ENCODE measurements around the gene AEBP1.
A peak's percentile ranks its signal among the peaks of the same experiment; 100 is the strongest.
"Not testable (repeated sequence)": the region's sequence is repeated elsewhere in the genome, so short reads cannot be mapped to it uniquely, and the experiment has no call there.

Gene AEBP1

GRCh38 chr7:44121761-44122420 lies 17.7 kb downstream of the AEBP1 start:
- DNase-seq: no peak

GRCh38 chr7:44122529-44122928 lies 18.4 kb downstream of the AEBP1 start:
- DNase-seq: no peak

- DNase-seq: peak; percentile 94
These were observed 19.3 kb downstream of the AEBP1 start, which contains the start of gene POLD2 for GRCh38 chr7:44123190-44124003. Gene POLD2 (minus strand): TSS chr7:44123548. CDS start chr7:44122053, 1,495 bp downstream.

DNA sequence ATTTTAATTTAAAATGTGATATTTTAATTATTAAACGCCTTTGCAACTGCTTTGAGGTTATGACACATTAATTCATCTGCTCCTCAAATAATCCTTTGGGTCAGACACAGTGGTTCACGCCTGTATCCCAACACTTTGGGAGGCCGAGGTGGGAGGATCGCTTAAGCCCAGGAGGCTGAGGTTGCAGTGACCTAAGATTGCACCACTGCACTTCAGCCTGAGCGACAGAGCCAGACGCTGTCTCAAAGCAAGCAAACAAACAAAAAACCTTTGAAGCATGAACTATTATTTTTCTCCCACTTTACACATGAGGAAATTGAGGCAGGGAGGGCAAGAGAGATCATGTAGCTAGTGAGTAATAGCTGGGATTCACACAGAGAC lies 20.7 kb downstream of the AEBP1 start:
- DNase-seq: no peak

DNA sequence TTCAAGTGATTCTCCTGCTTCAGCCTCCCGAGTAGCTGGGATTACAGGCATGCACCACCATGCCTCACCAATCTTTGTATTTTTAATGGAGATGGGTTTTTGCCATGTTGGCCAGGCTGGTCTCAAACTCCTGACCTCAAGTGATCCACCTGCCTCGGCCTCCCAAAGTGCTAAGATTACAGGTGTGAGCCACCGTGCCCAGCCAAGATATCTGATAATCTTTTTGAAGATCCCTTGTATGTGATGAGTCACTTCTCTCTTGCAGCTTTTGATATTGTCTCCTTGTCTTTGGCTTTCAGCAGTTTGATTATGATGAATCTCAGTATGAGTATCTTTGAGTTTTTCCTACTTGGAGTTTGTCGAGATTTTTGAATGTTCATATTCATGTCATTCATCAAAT lies 22.4 kb downstream of the AEBP1 start:
- not testable (repeated sequence) for DNase-seq

- no peak for DNase-seq
These were observed 23.0 kb downstream of the AEBP1 start for GRCh38 chr7:44127161-44127560.

GRCh38 chr7:44128721-44129582 lies 24.8 kb downstream of the AEBP1 start:
- DNase-seq: no peak

DNA sequence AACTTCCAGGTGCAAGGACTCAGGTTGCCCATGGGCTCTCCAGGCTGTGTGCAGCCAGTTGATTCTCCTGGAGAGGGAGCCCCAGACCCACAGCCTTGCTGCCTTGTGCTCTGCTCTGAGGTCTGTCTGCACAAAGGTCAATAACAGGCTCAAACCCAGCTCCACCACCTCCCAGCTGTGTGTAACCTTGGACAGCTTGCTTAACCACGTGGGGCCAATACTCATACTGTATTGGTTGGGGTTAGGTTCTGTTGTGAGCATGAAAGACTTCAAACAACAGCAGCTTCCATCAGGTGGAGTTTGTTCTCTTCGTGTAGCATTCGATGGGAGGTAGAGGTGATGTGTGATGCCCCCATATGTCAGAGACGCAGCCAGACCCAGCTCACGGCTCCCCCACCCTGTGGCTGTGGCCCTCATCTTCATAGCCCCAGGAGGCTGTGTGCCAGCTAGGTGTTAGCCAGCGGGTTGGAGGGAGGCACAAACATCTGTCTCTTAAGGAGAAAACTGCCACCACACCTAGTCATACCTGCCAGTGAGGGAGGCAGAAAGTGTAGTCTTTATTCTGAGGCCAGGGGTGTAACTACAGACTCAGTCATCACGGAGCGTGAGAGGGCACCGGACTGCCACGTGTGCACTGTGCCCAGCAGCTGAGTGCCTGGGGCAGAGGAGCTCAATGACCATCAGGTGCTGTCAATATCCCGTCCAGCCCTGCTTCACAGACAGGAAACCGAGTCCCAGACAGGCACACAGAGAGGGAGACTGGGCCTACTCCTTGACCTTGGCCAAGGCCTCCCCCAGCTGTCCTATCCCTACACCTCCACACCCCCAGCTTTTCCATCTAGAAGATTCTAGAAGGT lies 27.3 kb downstream of the AEBP1 start:
- no peak for DNase-seq

DNA sequence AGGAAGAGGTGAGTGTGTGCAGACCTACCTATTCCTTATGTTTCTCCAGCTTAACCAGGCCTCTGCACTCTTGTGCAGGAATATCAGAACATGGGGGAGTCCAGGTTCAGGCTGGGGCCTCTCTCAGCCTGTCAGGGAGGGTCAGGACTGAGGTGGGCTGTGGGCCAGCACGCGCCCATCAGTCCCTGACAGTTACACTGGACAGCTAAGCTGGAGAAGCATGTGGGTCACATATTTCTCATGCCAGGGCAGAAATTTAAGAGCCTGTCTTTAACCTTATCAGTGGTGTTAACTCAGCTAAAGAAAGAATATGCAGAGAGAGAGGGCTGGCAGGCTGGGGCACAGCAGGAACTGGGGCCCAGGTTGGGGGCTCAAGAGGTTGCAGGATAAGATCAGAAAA lies 27.9 kb downstream of the AEBP1 start:
- DNase-seq: no peak

DNA sequence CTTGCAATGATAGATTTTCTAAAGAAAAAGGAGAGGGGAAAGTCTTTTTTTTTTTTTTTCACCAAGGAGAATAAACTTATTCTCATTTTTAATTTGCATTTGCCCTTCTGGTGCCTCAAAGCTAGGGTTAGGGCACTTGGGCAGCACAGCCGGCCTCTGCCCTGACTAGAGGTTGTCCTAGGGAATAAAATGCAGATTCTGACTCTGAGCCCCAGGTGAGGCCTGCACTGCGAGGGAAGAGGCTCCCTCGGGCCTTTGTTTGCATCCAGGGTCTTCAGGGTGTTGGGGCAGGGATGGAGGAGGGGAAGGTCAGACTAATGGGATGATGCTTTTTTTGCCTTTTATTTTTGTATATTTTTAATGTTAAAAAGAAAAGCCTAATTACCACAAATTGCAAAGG lies 29.1 kb downstream of the AEBP1 start:
- no peak for DNase-seq

DNA sequence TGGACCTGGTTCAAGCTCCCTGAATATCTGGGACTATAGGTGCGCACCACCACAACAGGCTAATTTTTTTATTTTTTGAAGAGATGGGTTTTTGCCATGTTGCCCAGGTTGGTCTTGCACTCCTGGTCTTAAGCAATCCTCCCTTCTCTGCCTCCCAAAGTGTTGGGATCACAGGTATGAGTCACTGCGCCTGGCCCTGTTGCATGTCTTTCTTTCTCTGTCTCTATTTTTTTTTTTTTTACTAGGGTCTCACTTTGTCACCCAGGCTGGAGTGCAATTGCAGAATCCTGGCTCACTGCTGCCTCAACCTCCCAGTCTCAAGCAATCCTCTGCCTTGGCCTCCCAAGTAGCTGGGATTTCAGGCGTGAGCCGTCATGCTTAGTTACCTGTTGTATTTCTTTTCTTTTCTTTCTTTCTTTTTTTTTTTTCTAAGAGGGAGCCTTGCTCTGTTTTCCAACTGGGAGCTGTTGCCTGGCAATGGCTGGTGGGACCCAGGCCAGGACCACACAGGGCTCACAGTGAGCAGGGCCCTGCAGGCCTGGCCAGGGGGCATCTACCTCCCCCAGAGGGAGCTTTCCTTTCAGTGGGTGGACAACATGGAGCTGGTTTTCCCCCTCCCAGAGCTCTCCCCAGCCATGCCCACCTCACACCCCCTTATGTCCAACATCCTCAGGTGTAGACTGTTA lies 30.9 kb downstream of the AEBP1 start:
- DNase-seq: no peak

GRCh38 chr7:44136731-44137130 lies 32.6 kb downstream of the AEBP1 start:
- no peak for DNase-seq

DNA sequence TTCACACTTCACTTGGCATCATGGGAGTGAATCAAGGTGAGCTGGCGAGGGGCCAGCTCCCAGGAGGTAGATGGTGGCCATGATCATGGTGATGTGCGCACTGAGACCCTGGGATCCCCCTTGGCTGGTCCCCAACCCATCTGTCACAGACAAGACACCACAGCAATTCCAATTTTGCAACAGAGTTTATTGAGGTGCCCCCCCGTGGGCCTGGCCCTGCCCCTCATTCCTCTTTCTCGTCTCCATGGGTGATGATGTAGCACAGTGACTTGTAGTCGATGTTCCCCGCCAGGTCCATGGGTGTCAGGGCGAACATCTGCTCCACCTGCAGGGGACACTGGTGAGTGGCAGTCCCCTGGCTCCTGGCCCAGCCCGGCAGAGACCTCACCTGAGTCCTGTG lies 34.6 kb downstream of the AEBP1 start:
- DNase-seq: no peak

- no peak for DNase-seq
These were observed 35.3 kb downstream of the AEBP1 start for GRCh38 chr7:44139311-44140010.

GRCh38 chr7:44140341-44140740 lies 36.2 kb downstream of the AEBP1 start:
- DNase-seq: no peak

DNA sequence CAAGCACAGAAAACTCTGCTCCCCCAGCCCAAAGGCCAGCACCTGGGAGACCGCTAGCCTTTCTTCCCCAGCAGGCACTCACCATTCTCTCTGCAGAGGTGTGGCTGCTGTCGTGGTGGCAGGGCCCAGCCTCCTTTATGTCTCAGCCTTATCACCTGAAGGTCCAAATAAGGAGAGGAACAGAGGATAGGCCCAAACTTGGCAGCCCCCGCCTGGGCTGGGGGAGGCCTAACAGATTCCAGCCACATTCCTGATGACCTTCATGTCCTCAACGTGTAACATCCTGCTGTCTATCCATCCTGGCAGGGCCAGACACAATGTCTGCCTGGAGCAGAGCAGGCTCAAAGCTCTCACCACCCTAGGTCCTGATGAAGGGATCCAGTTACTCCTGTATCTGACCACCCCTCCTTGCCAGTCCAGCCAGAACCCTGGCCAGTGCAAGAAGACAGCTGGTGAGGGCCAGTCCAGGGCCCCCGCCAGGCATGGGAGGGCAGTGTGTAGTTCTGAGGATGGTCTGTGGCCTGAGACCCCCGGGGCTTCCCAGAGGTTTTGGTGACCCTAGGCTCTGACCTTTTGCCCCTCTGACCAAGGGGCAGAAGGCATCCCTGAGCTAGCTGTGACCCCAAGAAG lies 37.2 kb downstream of the AEBP1 start, which contains the start of gene MYL7:
Gene MYL7, minus strand, starts transcription at position 112 of the 630 bp plus-strand sequence. Its CDS starts 27 bp downstream, at position 85.
- no peak for DNase-seq

DNA sequence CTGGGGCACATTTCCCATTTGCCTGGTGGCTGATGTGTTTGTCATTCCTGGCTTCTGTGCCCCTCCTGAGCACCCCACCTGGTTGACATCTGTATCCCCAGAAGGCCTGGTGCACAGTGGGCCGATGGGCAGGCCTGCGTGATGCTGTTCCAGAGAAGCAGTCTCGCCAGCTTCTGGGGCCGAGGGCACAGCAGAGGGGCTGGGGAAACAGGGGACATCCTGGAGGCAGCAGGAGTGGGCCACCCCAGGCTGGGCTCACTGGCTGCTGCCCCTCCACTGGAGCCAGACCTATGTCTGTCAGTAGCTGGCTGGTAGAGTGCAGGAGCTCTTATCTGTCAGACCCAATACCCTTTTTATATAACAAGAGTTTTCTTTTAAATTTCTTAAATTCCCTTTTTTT lies 37.9 kb downstream of the AEBP1 start:
- no peak for DNase-seq

- no peak for DNase-seq
These were observed 39.6 kb downstream of the AEBP1 start for GRCh38 chr7:44143646-44144250.

DNA sequence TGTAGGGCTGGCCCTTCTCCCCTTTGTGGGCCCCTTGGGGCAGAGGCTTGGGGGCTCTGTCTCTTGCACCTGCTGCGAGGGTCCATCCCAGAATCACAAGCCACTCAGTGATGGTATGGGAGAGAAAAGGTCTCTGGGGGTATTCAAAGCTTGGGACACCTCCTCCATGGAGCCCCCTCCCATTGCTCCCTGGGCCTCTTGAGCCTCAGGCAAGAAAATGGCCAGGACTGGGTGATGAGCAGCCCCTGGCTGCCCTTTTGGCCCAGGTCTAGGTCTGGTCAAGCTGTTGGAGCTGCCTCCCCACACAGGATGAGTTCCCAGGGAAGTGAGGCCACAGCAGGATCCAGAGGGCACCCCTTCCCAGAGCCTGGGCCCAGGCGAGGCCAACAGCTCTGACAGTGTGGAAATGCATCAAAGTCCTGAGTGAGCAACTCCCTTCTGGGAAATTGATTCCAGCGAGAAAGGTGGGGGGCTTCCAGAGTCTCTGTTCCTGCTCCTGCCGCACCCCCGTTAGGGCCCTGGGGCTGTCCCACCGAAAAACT lies 40.4 kb downstream of the AEBP1 start:
- no peak for DNase-seq

DNA sequence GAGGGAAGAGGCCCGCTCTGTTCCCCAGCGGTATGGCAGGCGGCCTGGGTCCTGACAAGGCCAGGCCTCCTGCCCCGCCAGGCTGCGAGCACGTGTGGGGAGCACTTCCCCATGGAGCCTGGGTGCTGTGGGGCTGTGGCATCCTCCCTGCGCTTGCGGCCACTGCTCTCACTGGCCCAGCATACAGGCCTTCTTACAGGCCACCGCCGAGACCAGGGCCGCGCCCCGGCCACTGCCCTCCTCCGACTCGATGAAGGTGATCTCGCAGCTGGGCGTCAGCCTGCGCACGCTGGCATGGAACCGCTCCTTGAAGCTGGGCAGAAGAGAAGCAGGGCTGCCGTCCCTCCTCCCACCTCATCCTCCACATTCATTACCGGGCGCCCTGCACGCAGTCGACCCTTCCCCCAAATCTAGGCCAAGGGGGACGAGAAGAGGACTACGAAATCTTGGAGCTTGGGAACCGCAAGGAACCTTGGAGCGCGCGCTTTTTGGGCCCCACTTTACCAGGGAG lies 40.9 kb downstream of the AEBP1 start:
- no peak for DNase-seq

Data from GOT3 (cell line).